Measurements from ENCODE around the gene TRNT1.

Gene TRNT1

GRCh38 chr3:3170998-3171397 is 44.3 kb downstream of the TRNT1 start:
- H3K27me3 ChIP-seq (ENCODE audit: control insufficient read depth, low read length): no peaks in the 10 kb centered on the region
- H4K20me1 ChIP-seq (ENCODE audit: control insufficient read depth, insufficient read depth, low read depth, low read length): no peaks in the 10 kb centered on the region
- no peaks in the 10 kb centered on the region for H3K4me1 ChIP-seq (ENCODE audit: control insufficient read depth, low read length)
- TF ChIP-seq CTCF (IDR thresholded peaks at IDR 0.05; ENCODE audit: low read depth, low read length, poor library complexity, severe bottlenecking) (peak; percentile 42), EZH2phosphoT487 (IDR thresholded peaks at IDR 0.05; ENCODE audit: borderline replicate concordance, low read length) (no peak)
- H3K4me3 ChIP-seq (ENCODE audit: low read length): no peak overlapping the region
- peaks cover 52% of the 10 kb centered on the region for H3K36me3 ChIP-seq (ENCODE audit: control insufficient read depth, low read length)
- no peaks in the 10 kb centered on the region for H3K9me2 ChIP-seq (replicated peaks; ENCODE audit: control insufficient read depth, low read length)
- H3K4me2 ChIP-seq (ENCODE audit: low read length): no peak overlapping the region
- H3K79me2 ChIP-seq (ENCODE audit: control insufficient read depth, low read length): peaks cover 7% of the 10 kb centered on the region
- H3F3A ChIP-seq (ENCODE audit: control insufficient read depth, insufficient read depth): no peaks in the 10 kb centered on the region
- no peak overlapping the region for H3K27ac ChIP-seq (ENCODE audit: low read depth, low read length)
- H3K9me3 ChIP-seq (ENCODE audit: control insufficient read depth, insufficient read depth, low read length): no peaks in the 10 kb centered on the region

GRCh38 chr3:3172627-3173026 is 45.9 kb downstream of the TRNT1 start:
- Histone ChIP-seq H3K9me3 (ENCODE audit: control insufficient read depth, insufficient read depth, low read length) (no peaks in the 10 kb centered on the region), H3K27ac (ENCODE audit: low read depth, low read length) (no peak overlapping the region), H3K27me3 (ENCODE audit: control insufficient read depth, low read length) (no peaks in the 10 kb centered on the region), H3K36me3 (ENCODE audit: control insufficient read depth, low read length) (peaks cover 40% of the 10 kb centered on the region), H3K4me3 (ENCODE audit: low read length) (no peak overlapping the region), H3K4me1 (ENCODE audit: control insufficient read depth, low read length) (peaks cover under 1% of the 10 kb centered on the region), H4K20me1 (ENCODE audit: control insufficient read depth, insufficient read depth, low read depth, low read length) (0 out of 2 replicates have a peak, but pooled peaks cover under 1% of the 10 kb centered on the region), H3K79me2 (ENCODE audit: control insufficient read depth, low read length) (peaks cover 23% of the 10 kb centered on the region), H3F3A (ENCODE audit: control insufficient read depth, insufficient read depth) (no peaks in the 10 kb centered on the region), H3K9me2 (replicated peaks; ENCODE audit: control insufficient read depth, low read length) (no peaks in the 10 kb centered on the region), H3K4me2 (ENCODE audit: low read length) (no peak overlapping the region)
- no peak for TF ChIP-seq EZH2phosphoT487 (IDR thresholded peaks at IDR 0.05; ENCODE audit: borderline replicate concordance, low read length)
- TF ChIP-seq CTCF (IDR thresholded peaks at IDR 0.05; ENCODE audit: low read depth, low read length, poor library complexity, severe bottlenecking): no peak

GRCh38 chr3:3177861-3178497 is 51.2 kb downstream of the TRNT1 start:
- no peaks in the 10 kb centered on the region for H3F3A ChIP-seq (ENCODE audit: control insufficient read depth, insufficient read depth)
- TF ChIP-seq EZH2phosphoT487 (IDR thresholded peaks at IDR 0.05; ENCODE audit: borderline replicate concordance, low read length): no peak
- TF ChIP-seq CTCF (IDR thresholded peaks at IDR 0.05; ENCODE audit: low read depth, low read length, poor library complexity, severe bottlenecking): no peak
- H3K9me2 ChIP-seq (replicated peaks; ENCODE audit: control insufficient read depth, low read length): no peaks in the 10 kb centered on the region
- H3K4me3 ChIP-seq (ENCODE audit: low read length): peak overlapping the region; percentile 87
- no peaks in the 10 kb centered on the region for H3K27me3 ChIP-seq (ENCODE audit: control insufficient read depth, low read length)
- no peaks in the 10 kb centered on the region for H3K9me3 ChIP-seq (ENCODE audit: control insufficient read depth, insufficient read depth, low read length)
- peaks cover 42% of the 10 kb centered on the region for H3K79me2 ChIP-seq (ENCODE audit: control insufficient read depth, low read length)
- H3K4me1 ChIP-seq (ENCODE audit: control insufficient read depth, low read length): peaks cover 18% of the 10 kb centered on the region
- peaks cover 15% of the 10 kb centered on the region for H3K36me3 ChIP-seq (ENCODE audit: control insufficient read depth, low read length)
- H3K4me2 ChIP-seq (ENCODE audit: low read length): peak overlapping the region; percentile 79
- no peak overlapping the region for H3K27ac ChIP-seq (ENCODE audit: low read depth, low read length)
- H4K20me1 ChIP-seq (ENCODE audit: control insufficient read depth, insufficient read depth, low read depth, low read length): peaks cover 15% of the 10 kb centered on the region
